IPS-15b (cell line): ENCODE measurements around the gene COL4A1.

Experiments
- H3K27me3 ChIP-seq: one replicate; pipeline ENCODE4 v1.6.1; 2013; ENCODE audit warnings: low read length; ENCODE audit not compliant: control insufficient read depth, insufficient read depth
- H3K36me3 ChIP-seq: one replicate; pipeline ENCODE4 v1.6.1; 2013; ENCODE audit warnings: low read length; ENCODE audit not compliant: control insufficient read depth, insufficient read depth
- H3K4me1 ChIP-seq: one replicate; pipeline ENCODE4 v1.6.1; 2013; ENCODE audit warnings: mild to moderate bottlenecking, low read length; ENCODE audit not compliant: control insufficient read depth, insufficient read depth
- H3K4me3 ChIP-seq: one replicate; pipeline ENCODE4 v1.5.1; 2013; ENCODE audit warnings: low read depth, low read length
- H3K9ac ChIP-seq: one replicate; pipeline ENCODE4 v1.6.1; 2013; ENCODE audit warnings: low read depth, mild to moderate bottlenecking, low read length
- H3K9me3 ChIP-seq: one replicate; pipeline ENCODE4 v1.6.1; 2013; ENCODE audit warnings: mild to moderate bottlenecking, low read length; ENCODE audit not compliant: control insufficient read depth, insufficient read depth

Gene COL4A1

GRCh38 chr13:110281736-110282135 lies 25.2 kb downstream of the COL4A1 start:
- H3K4me3 ChIP-seq: no peak overlapping the region
- no peaks in the 10 kb centered on the region for H3K9me3 ChIP-seq
- no peak overlapping the region for H3K9ac ChIP-seq
- no peaks in the 10 kb centered on the region for H3K27me3 ChIP-seq
- no peaks in the 10 kb centered on the region for H3K36me3 ChIP-seq
- no peaks in the 10 kb centered on the region for H3K4me1 ChIP-seq

- Histone ChIP-seq H3K36me3 (no peaks in the 10 kb centered on the region), H3K27me3 (no peaks in the 10 kb centered on the region), H3K9ac (no peak overlapping the region), H3K4me3 (no peak overlapping the region), H3K9me3 (no peaks in the 10 kb centered on the region), H3K4me1 (no peaks in the 10 kb centered on the region)
Observed at GRCh38 chr13:110280985-110281688, 25.8 kb downstream of the COL4A1 start.

GRCh38 chr13:110280231-110280813 lies 26.6 kb downstream of the COL4A1 start:
- Histone ChIP-seq H3K9me3 (no peaks in the 10 kb centered on the region), H3K9ac (no peak overlapping the region), H3K27me3 (no peaks in the 10 kb centered on the region), H3K4me3 (no peak overlapping the region), H3K4me1 (no peaks in the 10 kb centered on the region), H3K36me3 (no peaks in the 10 kb centered on the region)

- no peak overlapping the region for H3K9ac ChIP-seq
- no peaks in the 10 kb centered on the region for H3K36me3 ChIP-seq
- H3K4me3 ChIP-seq: no peak overlapping the region
- H3K27me3 ChIP-seq: no peaks in the 10 kb centered on the region
- no peaks in the 10 kb centered on the region for H3K9me3 ChIP-seq
- H3K4me1 ChIP-seq: no peaks in the 10 kb centered on the region
Observed at GRCh38 chr13:110279684-110280083, 27.3 kb downstream of the COL4A1 start.

GRCh38 chr13:110278859-110279258 lies 28.1 kb downstream of the COL4A1 start:
- Histone ChIP-seq H3K4me3 (no peak overlapping the region), H3K36me3 (no peaks in the 10 kb centered on the region), H3K9me3 (no peaks in the 10 kb centered on the region), H3K9ac (no peak overlapping the region), H3K4me1 (no peaks in the 10 kb centered on the region), H3K27me3 (no peaks in the 10 kb centered on the region)

GRCh38 chr13:110277357-110277975 lies 29.5 kb downstream of the COL4A1 start:
- H3K9ac ChIP-seq: no peak overlapping the region
- H3K4me1 ChIP-seq: no peaks in the 10 kb centered on the region
- H3K27me3 ChIP-seq: no peaks in the 10 kb centered on the region
- H3K9me3 ChIP-seq: no peaks in the 10 kb centered on the region
- H3K4me3 ChIP-seq: no peak overlapping the region
- no peaks in the 10 kb centered on the region for H3K36me3 ChIP-seq

GRCh38 chr13:110276553-110276950 lies 30.4 kb downstream of the COL4A1 start:
- H3K27me3 ChIP-seq: no peaks in the 10 kb centered on the region
- H3K4me1 ChIP-seq: no peaks in the 10 kb centered on the region
- no peak overlapping the region for H3K9ac ChIP-seq
- no peaks in the 10 kb centered on the region for H3K9me3 ChIP-seq
- no peaks in the 10 kb centered on the region for H3K36me3 ChIP-seq
- H3K4me3 ChIP-seq: no peak overlapping the region

- H3K9me3 ChIP-seq: no peaks in the 10 kb centered on the region
- no peaks in the 10 kb centered on the region for H3K27me3 ChIP-seq
- H3K4me1 ChIP-seq: no peaks in the 10 kb centered on the region
- no peak overlapping the region for H3K9ac ChIP-seq
- H3K36me3 ChIP-seq: no peaks in the 10 kb centered on the region
- H3K4me3 ChIP-seq: no peak overlapping the region
Observed at GRCh38 chr13:110275931-110276552, 30.9 kb downstream of the COL4A1 start.

- Histone ChIP-seq H3K9me3 (no peaks in the 10 kb centered on the region), H3K4me3 (no peak overlapping the region), H3K36me3 (no peaks in the 10 kb centered on the region), H3K27me3 (no peaks in the 10 kb centered on the region), H3K4me1 (no peaks in the 10 kb centered on the region), H3K9ac (no peak overlapping the region)
Observed at GRCh38 chr13:110274687-110275086, 32.3 kb downstream of the COL4A1 start.

GRCh38 chr13:110273254-110273653 lies 33.7 kb downstream of the COL4A1 start:
- H3K9ac ChIP-seq: no peak overlapping the region
- H3K4me1 ChIP-seq: no peaks in the 10 kb centered on the region
- no peaks in the 10 kb centered on the region for H3K9me3 ChIP-seq
- no peaks in the 10 kb centered on the region for H3K36me3 ChIP-seq
- H3K4me3 ChIP-seq: no peak overlapping the region
- H3K27me3 ChIP-seq: no peaks in the 10 kb centered on the region

- no peaks in the 10 kb centered on the region for H3K27me3 ChIP-seq
- no peak overlapping the region for H3K9ac ChIP-seq
- no peaks in the 10 kb centered on the region for H3K36me3 ChIP-seq
- no peak overlapping the region for H3K4me3 ChIP-seq
- H3K9me3 ChIP-seq: no peaks in the 10 kb centered on the region
- no peaks in the 10 kb centered on the region for H3K4me1 ChIP-seq
Observed at GRCh38 chr13:110272651-110273050, 34.3 kb downstream of the COL4A1 start.

- H3K27me3 ChIP-seq: no peaks in the 10 kb centered on the region
- H3K9ac ChIP-seq: no peak overlapping the region
- H3K4me1 ChIP-seq: no peaks in the 10 kb centered on the region
- H3K9me3 ChIP-seq: no peaks in the 10 kb centered on the region
- H3K4me3 ChIP-seq: no peak overlapping the region
- no peaks in the 10 kb centered on the region for H3K36me3 ChIP-seq
Observed at GRCh38 chr13:110272227-110272626, 34.7 kb downstream of the COL4A1 start.
